ENCODE data around the gene FZD2.
A peak's percentile ranks its signal among the peaks of the same experiment; 100 is the strongest.
"Not testable (repeated sequence)": the region's sequence is repeated elsewhere in the genome, so short reads cannot be mapped to it uniquely, and the experiment has no call there.

Gene FZD2

GRCh38 chr17:44575403-44575802 is 18.1 kb downstream of the FZD2 start:
- DNase-seq (ENCODE audit: low read depth), result no peak

GRCh38 chr17:44578947-44579346 is 21.7 kb downstream of the FZD2 start:
- DNase-seq (ENCODE audit: low read depth), result no peak

GRCh38 chr17:44581868-44582267 is 24.6 kb downstream of the FZD2 start:
- peak; percentile 36 for DNase-seq (ENCODE audit: low read depth)

GRCh38 chr17:44584443-44584842 is 27.2 kb downstream of the FZD2 start:
- no peak for DNase-seq (ENCODE audit: low read depth)

- no peak for DNase-seq (ENCODE audit: low read depth)
These were observed 28.0 kb downstream of the FZD2 start for GRCh38 chr17:44585315-44585714.

- peak; percentile 92 for DNase-seq (ENCODE audit: low read depth)
These were observed 30.1 kb downstream of the FZD2 start for GRCh38 chr17:44587339-44587738.

GRCh38 chr17:44589316-44590071 is 32.2 kb downstream of the FZD2 start:
- peak; percentile 12 for DNase-seq (ENCODE audit: low read depth)

- not testable (repeated sequence) for DNase-seq (ENCODE audit: low read depth)
These were observed 32.8 kb downstream of the FZD2 start for GRCh38 chr17:44590072-44590462.

- DNase-seq (ENCODE audit: low read depth), result not testable (repeated sequence)
These were observed 33.5 kb downstream of the FZD2 start for GRCh38 chr17:44590762-44591161.

GRCh38 chr17:44591206-44591605 is 33.9 kb downstream of the FZD2 start:
- peak; percentile 7 for DNase-seq (ENCODE audit: low read depth)

- no peak for DNase-seq (ENCODE audit: low read depth)
These were observed 35.9 kb downstream of the FZD2 start for GRCh38 chr17:44593156-44593555.

- DNase-seq (ENCODE audit: low read depth), result no peak
These were observed 38.0 kb downstream of the FZD2 start for GRCh38 chr17:44595216-44595775.

GRCh38 chr17:44598329-44598728 is 41.0 kb downstream of the FZD2 start:
- no peak for DNase-seq (ENCODE audit: low read depth)

- no peak for DNase-seq (ENCODE audit: low read depth)
These were observed 41.6 kb downstream of the FZD2 start for GRCh38 chr17:44598932-44599297.

- peak; percentile 89 for DNase-seq (ENCODE audit: low read depth)
These were observed 42.3 kb downstream of the FZD2 start for GRCh38 chr17:44599298-44600175.

- DNase-seq (ENCODE audit: low read depth), result no peak
These were observed 44.3 kb downstream of the FZD2 start for GRCh38 chr17:44601539-44601938.

GRCh38 chr17:44601973-44602372 is 44.7 kb downstream of the FZD2 start:
- no peak for DNase-seq (ENCODE audit: low read depth)

- no peak for DNase-seq (ENCODE audit: low read depth)
These were observed 45.1 kb downstream of the FZD2 start for GRCh38 chr17:44602390-44602789.

GRCh38 chr17:44602970-44603369 is 45.7 kb downstream of the FZD2 start:
- DNase-seq (ENCODE audit: low read depth), result peak; percentile 17

GRCh38 chr17:44604116-44604761 is 47.0 kb downstream of the FZD2 start:
- no peak for DNase-seq (ENCODE audit: low read depth)

- DNase-seq (ENCODE audit: low read depth), result no peak
These were observed 47.6 kb downstream of the FZD2 start for GRCh38 chr17:44604768-44605485.

- no peak for DNase-seq (ENCODE audit: low read depth)
These were observed 49.4 kb downstream of the FZD2 start for GRCh38 chr17:44606658-44607057.
